Measurements from ENCODE around the gene PCGF3.

DNA sequence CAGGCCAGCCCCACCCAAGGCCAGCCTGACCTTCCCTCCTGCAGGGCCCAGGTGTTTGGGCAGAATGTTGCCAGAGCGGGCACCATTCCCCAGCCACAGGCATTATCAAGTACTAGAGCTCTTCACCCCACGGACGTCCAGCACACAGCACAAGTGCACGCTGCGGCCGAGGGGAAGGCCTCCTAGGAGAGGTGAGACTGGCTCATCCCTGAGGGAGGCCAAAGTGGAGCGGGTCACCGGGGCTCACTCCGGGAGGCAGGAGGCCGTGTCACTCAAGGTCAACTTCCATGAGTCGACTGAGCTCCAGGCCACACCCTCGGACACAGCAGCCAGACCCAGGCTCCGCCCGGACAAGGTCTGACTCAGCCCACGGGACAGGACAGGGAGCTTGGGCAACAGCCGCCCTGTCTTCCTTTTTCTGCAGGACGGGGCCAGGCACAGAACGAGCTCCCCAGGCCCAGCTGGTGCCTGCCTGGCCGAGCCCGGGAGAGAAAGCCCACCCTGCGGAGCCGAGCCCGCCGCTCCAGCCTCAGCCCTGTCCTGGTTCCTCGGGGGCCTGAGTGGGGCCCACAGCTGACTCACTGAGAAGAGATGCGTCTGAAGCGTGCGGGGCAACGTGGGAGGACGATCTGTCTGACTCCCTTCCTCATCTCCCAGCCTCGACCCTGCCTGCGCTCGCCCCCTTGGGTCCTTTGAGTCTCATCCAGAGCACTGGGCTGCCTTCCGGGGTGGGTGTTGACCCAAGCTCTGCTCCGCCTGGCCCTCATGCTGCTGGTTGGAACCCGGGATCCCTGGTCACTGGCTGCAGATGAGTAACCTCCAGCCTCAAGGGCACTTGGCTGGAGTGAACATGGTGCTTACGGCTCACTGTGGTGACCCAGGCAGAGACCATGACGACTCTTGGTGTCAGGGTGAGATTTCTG, 18.3 kb upstream of the PCGF3 start:
- no peak for TF ChIP-seq RAD21 (IDR thresholded peaks at IDR 0.05; ENCODE audit: low read depth)
- TF ChIP-seq, protein P1, sequence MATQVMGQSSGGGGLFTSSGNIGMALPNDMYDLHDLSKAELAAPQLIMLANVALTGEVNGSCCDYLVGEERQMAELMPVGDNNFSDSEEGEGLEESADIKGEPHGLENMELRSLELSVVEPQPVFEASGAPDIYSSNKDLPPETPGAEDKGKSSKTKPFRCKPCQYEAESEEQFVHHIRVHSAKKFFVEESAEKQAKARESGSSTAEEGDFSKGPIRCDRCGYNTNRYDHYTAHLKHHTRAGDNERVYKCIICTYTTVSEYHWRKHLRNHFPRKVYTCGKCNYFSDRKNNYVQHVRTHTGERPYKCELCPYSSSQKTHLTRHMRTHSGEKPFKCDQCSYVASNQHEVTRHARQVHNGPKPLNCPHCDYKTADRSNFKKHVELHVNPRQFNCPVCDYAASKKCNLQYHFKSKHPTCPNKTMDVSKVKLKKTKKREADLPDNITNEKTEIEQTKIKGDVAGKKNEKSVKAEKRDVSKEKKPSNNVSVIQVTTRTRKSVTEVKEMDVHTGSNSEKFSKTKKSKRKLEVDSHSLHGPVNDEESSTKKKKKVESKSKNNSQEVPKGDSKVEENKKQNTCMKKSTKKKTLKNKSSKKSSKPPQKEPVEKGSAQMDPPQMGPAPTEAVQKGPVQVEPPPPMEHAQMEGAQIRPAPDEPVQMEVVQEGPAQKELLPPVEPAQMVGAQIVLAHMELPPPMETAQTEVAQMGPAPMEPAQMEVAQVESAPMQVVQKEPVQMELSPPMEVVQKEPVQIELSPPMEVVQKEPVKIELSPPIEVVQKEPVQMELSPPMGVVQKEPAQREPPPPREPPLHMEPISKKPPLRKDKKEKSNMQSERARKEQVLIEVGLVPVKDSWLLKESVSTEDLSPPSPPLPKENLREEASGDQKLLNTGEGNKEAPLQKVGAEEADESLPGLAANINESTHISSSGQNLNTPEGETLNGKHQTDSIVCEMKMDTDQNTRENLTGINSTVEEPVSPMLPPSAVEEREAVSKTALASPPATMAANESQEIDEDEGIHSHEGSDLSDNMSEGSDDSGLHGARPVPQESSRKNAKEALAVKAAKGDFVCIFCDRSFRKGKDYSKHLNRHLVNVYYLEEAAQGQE (IDR thresholded peaks at IDR 0.05; ENCODE audit: low read depth), result no peak
- TF ChIP-seq EP300 (IDR thresholded peaks at IDR 0.05; ENCODE audit: borderline replicate concordance), result no peak
- TF ChIP-seq TCF12 (IDR thresholded peaks at IDR 0.05; ENCODE audit: low read depth), result no peak
- TF ChIP-seq, protein P2, sequence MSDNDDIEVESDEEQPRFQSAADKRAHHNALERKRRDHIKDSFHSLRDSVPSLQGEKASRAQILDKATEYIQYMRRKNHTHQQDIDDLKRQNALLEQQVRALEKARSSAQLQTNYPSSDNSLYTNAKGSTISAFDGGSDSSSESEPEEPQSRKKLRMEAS (IDR thresholded peaks at IDR 0.05), result no peak
- no peak for TF ChIP-seq NFIC (IDR thresholded peaks at IDR 0.05)
- no peak for TF ChIP-seq FOXM1 (IDR thresholded peaks at IDR 0.05; ENCODE audit: borderline replicate concordance, low read depth)
- no peak for TF ChIP-seq CREB1 (IDR thresholded peaks at IDR 0.05; ENCODE audit: low read depth)
- no peak for TF ChIP-seq EGR1 (IDR thresholded peaks at IDR 0.05)
- TF ChIP-seq YY1 (IDR thresholded peaks at IDR 0.05; ENCODE audit: low read depth), result no peak
- TF ChIP-seq CEBPB (IDR thresholded peaks at IDR 0.05), result no peak
- no peak for TF ChIP-seq TAF1 (IDR thresholded peaks at IDR 0.05; ENCODE audit: low read depth)
- TF ChIP-seq, protein P3, sequence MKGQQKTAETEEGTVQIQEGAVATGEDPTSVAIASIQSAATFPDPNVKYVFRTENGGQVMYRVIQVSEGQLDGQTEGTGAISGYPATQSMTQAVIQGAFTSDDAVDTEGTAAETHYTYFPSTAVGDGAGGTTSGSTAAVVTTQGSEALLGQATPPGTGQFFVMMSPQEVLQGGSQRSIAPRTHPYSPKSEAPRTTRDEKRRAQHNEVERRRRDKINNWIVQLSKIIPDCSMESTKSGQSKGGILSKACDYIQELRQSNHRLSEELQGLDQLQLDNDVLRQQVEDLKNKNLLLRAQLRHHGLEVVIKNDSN (IDR thresholded peaks at IDR 0.05), result no peak
